NCI-H82 treated with DMSO at 0.1 percent for 48 hours (cell line): Measurements from ENCODE around the gene MELK.

ENCODE experiments used
- DNase-seq: peaks from one replicate; lab custom pipeline; 2025; ENCODE audit not compliant: unreplicated experiment; lab: John Stamatoyannopoulos, UW

Gene MELK

DNA sequence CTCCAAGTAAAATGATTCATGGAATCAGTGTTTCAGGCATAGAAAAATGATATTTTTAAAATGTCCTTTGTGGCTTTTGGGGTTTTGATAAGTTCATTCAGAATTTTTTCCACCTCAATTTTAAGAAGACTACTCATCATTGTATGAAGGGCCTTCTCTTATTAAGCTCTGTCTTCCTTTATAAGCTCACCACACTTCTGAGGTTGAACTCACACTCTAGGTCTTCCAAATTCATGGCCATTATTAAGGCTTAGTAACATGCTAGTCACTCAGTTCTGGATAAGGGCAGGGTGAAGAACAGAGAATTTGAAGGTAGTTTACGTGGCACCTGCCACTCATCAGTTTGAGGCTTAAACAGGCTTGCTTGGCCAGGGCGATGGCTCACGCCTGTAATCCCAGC lies 4.2 kb downstream of the MELK start:
- DNase-seq = no peak

- no peak for DNase-seq
Measured at GRCh38 chr9:36584620-36585460, 12.1 kb downstream of the MELK start.

GRCh38 chr9:36590231-36590630 lies 17.5 kb downstream of the MELK start:
- DNase-seq = no peak

- DNase-seq = peak; percentile 57
Measured at GRCh38 chr9:36592801-36593583, 20.3 kb downstream of the MELK start.

- no peak for DNase-seq
Measured at GRCh38 chr9:36594213-36594612, 21.5 kb downstream of the MELK start.

DNA sequence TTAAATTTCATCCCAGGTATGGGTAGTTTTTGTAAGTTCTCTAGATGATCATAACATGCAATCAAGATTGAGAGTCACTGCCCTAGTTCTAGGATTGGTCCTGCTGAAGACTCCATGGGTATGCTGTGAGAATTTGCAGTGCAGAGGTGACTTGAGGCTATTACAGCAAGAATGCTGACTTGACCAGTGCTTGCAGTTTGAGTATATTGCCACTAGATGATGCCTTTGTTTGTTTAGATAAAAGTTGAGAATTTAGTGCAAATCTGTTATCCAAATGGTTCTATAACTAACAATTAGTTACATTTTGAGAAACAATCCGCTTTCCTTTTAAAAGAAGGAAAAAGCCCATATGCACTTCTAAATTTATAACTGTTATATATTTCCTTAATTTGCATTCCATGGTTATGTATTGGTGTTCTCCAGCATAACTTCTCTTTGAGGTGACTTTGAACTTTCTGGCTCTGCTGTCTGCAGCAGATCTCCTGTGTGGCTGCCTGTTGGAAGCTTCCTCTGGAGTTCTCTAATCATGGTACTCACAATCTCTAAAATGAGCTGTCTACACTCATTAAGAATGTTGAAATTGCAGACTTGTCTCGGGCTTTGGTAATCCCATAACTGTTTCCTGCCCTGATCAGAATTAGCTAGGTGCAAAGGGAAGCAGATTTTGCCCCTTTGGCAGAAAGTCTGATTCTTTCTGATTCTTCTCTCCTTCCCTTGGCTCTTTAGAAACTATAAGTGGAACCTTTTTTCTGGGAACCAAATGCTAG lies 24.9 kb downstream of the MELK start:
- DNase-seq = no peak

GRCh38 chr9:36598273-36598672 lies 25.6 kb downstream of the MELK start:
- DNase-seq = no peak

GRCh38 chr9:36603006-36603405 lies 30.3 kb downstream of the MELK start:
- DNase-seq = no peak

- no peak for DNase-seq
Measured at GRCh38 chr9:36609306-36609705, 36.6 kb downstream of the MELK start.

DNA sequence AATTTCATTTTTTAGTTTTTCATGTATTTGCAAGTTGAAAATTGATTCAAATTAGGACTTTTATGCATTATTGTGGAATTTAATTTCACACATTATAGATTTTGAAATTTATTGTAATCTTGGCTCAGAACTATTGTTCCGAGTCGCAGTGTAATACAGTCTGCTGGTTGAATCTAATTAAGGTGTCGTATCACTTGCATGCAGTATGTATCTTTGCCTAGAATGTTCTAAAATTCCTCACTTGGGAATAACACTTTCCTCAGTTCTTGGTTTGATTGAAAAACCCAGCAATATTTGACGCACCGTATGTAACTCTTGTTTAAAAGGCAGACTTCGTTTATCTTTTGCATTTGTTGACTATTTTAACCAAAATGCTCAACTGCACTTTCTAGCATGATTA lies 49.4 kb downstream of the MELK start:
- no peak for DNase-seq

- DNase-seq = no peak
Measured at GRCh38 chr9:36623280-36623679, 50.6 kb downstream of the MELK start.

GRCh38 chr9:36625006-36625615 lies 52.4 kb downstream of the MELK start:
- DNase-seq = no peak

- DNase-seq = no peak
Measured at GRCh38 chr9:36632892-36633291, 60.2 kb downstream of the MELK start.

DNA sequence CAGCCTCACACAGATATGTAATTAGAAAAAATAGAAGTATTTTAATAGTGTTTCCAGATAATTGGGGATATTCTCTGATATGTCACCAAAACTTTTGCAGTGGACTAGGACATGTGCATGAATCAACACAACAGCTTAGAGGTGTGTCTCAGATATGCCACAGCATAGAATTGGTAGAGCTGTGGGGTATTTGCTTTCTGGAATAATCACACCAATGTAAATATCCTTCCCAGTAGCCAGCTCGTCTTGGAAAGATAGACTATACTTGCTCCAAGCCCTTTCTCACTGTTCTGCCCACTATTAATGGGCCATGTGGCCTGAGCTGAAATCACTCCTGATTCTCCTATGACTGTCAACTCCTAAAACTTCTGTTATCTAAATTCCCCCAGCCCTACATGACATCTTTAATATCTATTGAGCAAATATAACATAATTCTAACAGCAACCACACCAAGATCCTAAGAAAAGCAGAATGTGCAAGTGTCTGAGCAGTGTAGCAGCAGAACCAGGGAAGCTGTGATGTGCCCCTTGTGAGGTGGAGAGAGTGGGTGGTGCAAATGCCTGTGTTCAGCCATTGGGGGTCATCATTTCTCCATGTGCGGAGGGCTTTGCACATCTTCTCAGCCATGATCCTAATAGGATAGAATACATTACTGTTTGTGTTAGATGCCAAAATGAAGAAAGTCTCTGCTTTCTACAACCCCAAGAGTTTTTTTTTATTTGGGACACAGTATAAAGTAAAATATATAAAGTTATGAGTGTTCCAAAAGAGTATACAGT lies 65.0 kb downstream of the MELK start:
- peak; percentile 6 for DNase-seq

DNA sequence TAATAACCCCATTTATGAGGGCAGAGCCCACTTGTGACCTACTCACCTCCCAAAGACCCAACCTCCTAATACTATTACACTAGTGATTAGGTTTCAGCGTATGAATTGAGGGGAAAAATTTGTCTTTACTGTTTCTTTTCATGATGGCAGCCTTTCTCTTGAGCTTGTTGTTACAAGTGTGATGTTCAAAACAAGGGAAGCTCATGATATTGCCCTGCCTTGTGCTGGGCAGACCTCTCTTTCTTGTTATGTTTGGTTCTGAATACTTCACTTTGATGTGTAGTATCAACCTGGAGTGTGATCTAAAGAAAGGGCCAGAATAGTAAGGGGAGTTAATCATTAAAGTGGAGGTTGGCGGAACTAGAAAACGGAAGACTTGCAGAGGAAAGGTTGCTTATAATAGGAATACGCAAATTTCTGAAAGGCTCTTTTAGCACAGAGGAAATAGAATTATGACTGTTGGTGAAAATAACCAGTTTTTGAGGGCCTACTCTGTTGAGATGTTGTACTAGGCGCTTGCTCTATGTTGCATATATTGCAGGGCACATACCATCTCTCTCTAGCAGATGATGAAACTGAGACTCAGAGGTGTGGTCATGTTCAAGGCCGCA lies 68.2 kb downstream of the MELK start:
- no peak for DNase-seq

GRCh38 chr9:36642817-36643216 lies 70.1 kb downstream of the MELK start:
- DNase-seq = no peak

GRCh38 chr9:36656842-36657241 lies 84.1 kb downstream of the MELK start:
- DNase-seq = no peak

GRCh38 chr9:36659500-36659899 lies 86.8 kb downstream of the MELK start:
- DNase-seq = no peak

GRCh38 chr9:36664806-36665205 lies 92.1 kb downstream of the MELK start:
- no peak for DNase-seq

DNA sequence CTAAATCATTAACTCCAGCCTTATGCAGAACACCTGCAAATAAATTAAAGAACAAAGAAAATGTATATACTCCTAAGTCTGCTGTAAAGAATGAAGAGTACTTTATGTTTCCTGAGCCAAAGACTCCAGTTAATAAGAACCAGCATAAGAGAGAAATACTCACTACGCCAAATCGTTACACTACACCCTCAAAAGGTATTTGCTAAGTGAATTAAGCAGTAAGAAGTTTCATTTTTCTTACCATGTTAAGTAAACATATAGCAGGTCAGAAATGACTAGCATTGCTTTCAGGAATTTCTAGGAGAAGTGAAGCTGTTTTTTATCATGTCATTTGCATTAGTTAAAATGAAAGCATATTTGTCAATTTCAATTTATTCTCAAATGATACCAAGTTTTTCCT lies 92.7 kb downstream of the MELK start:
- DNase-seq = no peak
